ENCODE measurements around the gene CPEB4. TPM values are rescaled to one million over a fixed set of nuclear protein-coding genes. Genes with fewer than 3 reads are reported as not detected.
A peak's percentile ranks its signal among the peaks of the same experiment; 100 is the strongest.

CPEB4 gene
- total RNA-seq, 1 donor from 2014 or later: 37.4 TPM

GRCh38 chr5:173913686-173914321, 25.7 kb downstream of the CPEB4 start:
- Histone ChIP-seq H3K4me1 (peaks cover 0 to 12% of the 10 kb centered on the region in 2 donors), H3K9me3 (no peaks in the 10 kb centered on the region), H3K4me3 (no peak overlapping the region), H3K27ac (no peak overlapping the region), H3K36me3 (peaks cover 5 to 9% of the 10 kb centered on the region in 2 donors), H3K27me3 (no peaks in the 10 kb centered on the region)
- no peak for TF ChIP-seq CTCF (IDR thresholded peaks at IDR 0.05)
- intact Hi-C loops (cut with DNase I): no loop called here
- DNase-seq (ENCODE audit: low spot score in 2 of 2): no peak

- Histone ChIP-seq H3K36me3 (peaks cover 5 to 9% of the 10 kb centered on the region in 2 donors), H3K4me1 (peaks cover 0 to 25% of the 10 kb centered on the region in 2 donors), H3K27ac (no peak overlapping the region), H3K9me3 (no peaks in the 10 kb centered on the region), H3K27me3 (no peaks in the 10 kb centered on the region), H3K4me3 (no peak overlapping the region)
- no peak for DNase-seq (ENCODE audit: low spot score in 2 of 2)
- intact Hi-C loops (cut with DNase I): loop anchor here (5.0 kb wide), 1 partner anchor 57 kb away; no protein-coding TSS in a partner anchor
- TF ChIP-seq CTCF (IDR thresholded peaks at IDR 0.05): no peak
Observed at GRCh38 chr5:173915310-173916014, 27.3 kb downstream of the CPEB4 start.

GRCh38 chr5:173916233-173916632, 28.1 kb downstream of the CPEB4 start:
- Histone ChIP-seq H3K27ac (no peak overlapping the region), H3K9me3 (no peaks in the 10 kb centered on the region), H3K27me3 (no peaks in the 10 kb centered on the region), H3K4me1 (peaks cover 0 to 33% of the 10 kb centered on the region in 2 donors), H3K36me3 (peaks cover 5 to 6% of the 10 kb centered on the region in 2 donors), H3K4me3 (no peak overlapping the region)
- no peak for TF ChIP-seq CTCF (IDR thresholded peaks at IDR 0.05)
- no peak for DNase-seq (ENCODE audit: low spot score in 2 of 2)
- intact Hi-C loops (cut with DNase I): loop anchor here (5.0 kb wide), 1 partner anchor 56 kb away; no protein-coding TSS in a partner anchor

- Histone ChIP-seq H3K4me1 (peaks cover 0 to 52% of the 10 kb centered on the region in 2 donors), H3K27me3 (no peaks in the 10 kb centered on the region), H3K9me3 (no peaks in the 10 kb centered on the region), H3K4me3 (peak overlapping the region; percentile 61 to 68), H3K36me3 (no peaks in the 10 kb centered on the region), H3K27ac (peak overlapping the region; percentile 87 to 90)
- no peak for TF ChIP-seq CTCF (IDR thresholded peaks at IDR 0.05)
- intact Hi-C loops (cut with DNase I): loop anchor here (2.0 to 5.0 kb wide), 2 partner anchors 27 to 54 kb away; no protein-coding TSS in a partner anchor
- no peak for DNase-seq (ENCODE audit: low spot score in 2 of 2)
Observed at GRCh38 chr5:173917788-173918786, 29.9 kb downstream of the CPEB4 start.

GRCh38 chr5:173919443-173919842, 31.3 kb downstream of the CPEB4 start:
- peaks cover 1 to 59% of the 10 kb centered on the region in 2 donors for H3K4me1 ChIP-seq
- no peaks in the 10 kb centered on the region for H3K9me3 ChIP-seq
- intact Hi-C loops (cut with DNase I): loop anchor here (2.0 to 5.0 kb wide), 2 partner anchors 29 to 53 kb away; no protein-coding TSS in a partner anchor
- peak overlapping the region; percentile 87 to 90 for H3K27ac ChIP-seq
- DNase-seq (ENCODE audit: low spot score in 2 of 2): no peak
- H3K4me3 ChIP-seq: peak overlapping the region in 1 of 2 donors; percentile 68
- no peak for TF ChIP-seq CTCF (IDR thresholded peaks at IDR 0.05)
- H3K27me3 ChIP-seq: no peaks in the 10 kb centered on the region
- no peaks in the 10 kb centered on the region for H3K36me3 ChIP-seq

Measured in ascending aorta (tissue), 2 donors.